ENCODE measurements around the gene EIF3B.

Gene EIF3B

GRCh38 chr7:2411815-2412586 is 57.4 kb downstream of the EIF3B start:
- no peak overlapping the region for H3K27ac ChIP-seq (ENCODE audit: low read depth, low read length, poor library complexity, severe bottlenecking)
- no peaks in the 10 kb centered on the region for H3K79me2 ChIP-seq (ENCODE audit: insufficient read depth, low read length)
- no peak overlapping the region for H2AFZ ChIP-seq (ENCODE audit: low read length)
- no peak overlapping the region for H3K4me3 ChIP-seq (ENCODE audit: low read depth, low read length, poor library complexity, severe bottlenecking)
- H3K9ac ChIP-seq (ENCODE audit: low read length), result no peak overlapping the region
- H3K4me1 ChIP-seq (ENCODE audit: insufficient read depth, low read length, severe bottlenecking), result no peaks in the 10 kb centered on the region
- no peaks in the 10 kb centered on the region for H3F3A ChIP-seq (ENCODE audit: insufficient read depth, low read length)
- TF ChIP-seq EZH2 (IDR thresholded peaks at IDR 0.05; ENCODE audit: borderline replicate concordance, low read length), result no peak
- no peak for TF ChIP-seq CTCF (IDR thresholded peaks at IDR 0.05; ENCODE audit: low read length)
- no peaks in the 10 kb centered on the region for H4K20me1 ChIP-seq (ENCODE audit: insufficient read depth, low read length)
- H3K9me2 ChIP-seq (ENCODE audit: low read depth, low read length), result no peaks in the 10 kb centered on the region
- H3K4me2 ChIP-seq (ENCODE audit: low read length), result no peak overlapping the region
- no peaks in the 10 kb centered on the region for H3K9me3 ChIP-seq (ENCODE audit: low read length)
- H3K36me3 ChIP-seq (ENCODE audit: insufficient read depth, low read length), result no peaks in the 10 kb centered on the region
- H3K27me3 ChIP-seq (ENCODE audit: insufficient read depth, low read length), result no peaks in the 10 kb centered on the region; the same call in 1 of the 2 replicates

GRCh38 chr7:2412587-2413201 is 58.1 kb downstream of the EIF3B start:
- H3F3A ChIP-seq (ENCODE audit: insufficient read depth, low read length), result no peaks in the 10 kb centered on the region
- H3K9me2 ChIP-seq (ENCODE audit: low read depth, low read length), result no peaks in the 10 kb centered on the region
- no peaks in the 10 kb centered on the region for H4K20me1 ChIP-seq (ENCODE audit: insufficient read depth, low read length)
- H3K9me3 ChIP-seq (ENCODE audit: low read length), result no peaks in the 10 kb centered on the region
- H3K9ac ChIP-seq (ENCODE audit: low read length), result no peak overlapping the region
- no peaks in the 10 kb centered on the region for H3K4me1 ChIP-seq (ENCODE audit: insufficient read depth, low read length, severe bottlenecking)
- H3K4me2 ChIP-seq (ENCODE audit: low read length), result no peak overlapping the region
- no peaks in the 10 kb centered on the region; the same call in 1 of the 2 replicates for H3K27me3 ChIP-seq (ENCODE audit: insufficient read depth, low read length)
- H3K27ac ChIP-seq (ENCODE audit: low read depth, low read length, poor library complexity, severe bottlenecking), result no peak overlapping the region
- no peak for TF ChIP-seq EZH2 (IDR thresholded peaks at IDR 0.05; ENCODE audit: borderline replicate concordance, low read length)
- TF ChIP-seq CTCF (IDR thresholded peaks at IDR 0.05; ENCODE audit: low read length), result no peak
- H3K79me2 ChIP-seq (ENCODE audit: insufficient read depth, low read length), result no peaks in the 10 kb centered on the region
- no peak overlapping the region for H3K4me3 ChIP-seq (ENCODE audit: low read depth, low read length, poor library complexity, severe bottlenecking)
- H2AFZ ChIP-seq (ENCODE audit: low read length), result no peak overlapping the region
- H3K36me3 ChIP-seq (ENCODE audit: insufficient read depth, low read length), result no peaks in the 10 kb centered on the region

GRCh38 chr7:2416063-2416462 is 61.4 kb downstream of the EIF3B start:
- Histone ChIP-seq H3K4me1 (ENCODE audit: insufficient read depth, low read length, severe bottlenecking) (no peaks in the 10 kb centered on the region), H3K9ac (ENCODE audit: low read length) (no peak overlapping the region), H3K9me2 (ENCODE audit: low read depth, low read length) (no peaks in the 10 kb centered on the region), H3K9me3 (ENCODE audit: low read length) (no peaks in the 10 kb centered on the region), H3K27ac (ENCODE audit: low read depth, low read length, poor library complexity, severe bottlenecking) (no peak overlapping the region), H4K20me1 (ENCODE audit: insufficient read depth, low read length) (no peaks in the 10 kb centered on the region), H2AFZ (ENCODE audit: low read length) (no peak overlapping the region), H3K27me3 (ENCODE audit: insufficient read depth, low read length) (peaks cover 6% of the 10 kb centered on the region; the same call in 1 of the 2 replicates), H3K4me3 (ENCODE audit: low read depth, low read length, poor library complexity, severe bottlenecking) (no peak overlapping the region), H3K4me2 (ENCODE audit: low read length) (no peak overlapping the region), H3K79me2 (ENCODE audit: insufficient read depth, low read length) (no peaks in the 10 kb centered on the region), H3K36me3 (ENCODE audit: insufficient read depth, low read length) (no peaks in the 10 kb centered on the region), H3F3A (ENCODE audit: insufficient read depth, low read length) (no peaks in the 10 kb centered on the region)
- TF ChIP-seq CTCF (IDR thresholded peaks at IDR 0.05; ENCODE audit: low read length), result no peak
- no peak for TF ChIP-seq EZH2 (IDR thresholded peaks at IDR 0.05; ENCODE audit: borderline replicate concordance, low read length)
